IPS-15b (cell line): ENCODE results near the gene NDUFA13.

ENCODE experiments used
- H3K27me3 ChIP-seq: one replicate; pipeline ENCODE4 v1.6.1; 2013; ENCODE audit warnings: low read length; ENCODE audit not compliant: control insufficient read depth, insufficient read depth
- H3K36me3 ChIP-seq: one replicate; pipeline ENCODE4 v1.6.1; 2013; ENCODE audit warnings: low read length; ENCODE audit not compliant: control insufficient read depth, insufficient read depth
- H3K4me1 ChIP-seq: one replicate; pipeline ENCODE4 v1.6.1; 2013; ENCODE audit warnings: mild to moderate bottlenecking, low read length; ENCODE audit not compliant: control insufficient read depth, insufficient read depth
- H3K4me3 ChIP-seq: one replicate; pipeline ENCODE4 v1.5.1; 2013; ENCODE audit warnings: low read depth, low read length
- H3K9ac ChIP-seq: one replicate; pipeline ENCODE4 v1.6.1; 2013; ENCODE audit warnings: low read depth, mild to moderate bottlenecking, low read length
- H3K9me3 ChIP-seq: one replicate; pipeline ENCODE4 v1.6.1; 2013; ENCODE audit warnings: mild to moderate bottlenecking, low read length; ENCODE audit not compliant: control insufficient read depth, insufficient read depth

NDUFA13 gene

DNA sequence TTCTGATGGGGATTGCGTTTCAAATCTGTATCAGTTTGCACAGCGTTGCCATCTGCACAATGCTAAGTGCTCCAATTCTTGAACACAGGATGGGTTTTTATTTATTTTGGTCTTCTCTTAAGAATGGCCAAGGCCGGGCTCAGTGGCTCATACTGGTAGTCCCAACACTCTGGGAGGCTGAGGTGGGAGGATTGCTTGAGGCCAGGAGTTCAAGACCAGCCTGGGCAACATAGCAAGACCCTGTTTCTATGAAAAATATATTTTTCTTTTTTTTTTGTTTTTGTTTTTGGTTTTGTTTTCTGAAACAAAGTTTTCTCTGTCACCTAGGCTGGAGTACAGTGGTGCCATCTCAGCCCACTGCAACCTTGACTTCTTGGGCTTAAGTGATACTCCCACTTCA, 7.2 kb downstream of the NDUFA13 start:
- Histone ChIP-seq H3K27me3 (no peaks in the 10 kb centered on the region), H3K36me3 (peaks cover 27% of the 10 kb centered on the region), H3K4me1 (no peaks in the 10 kb centered on the region), H3K9ac (no peak overlapping the region), H3K4me3 (no peak overlapping the region), H3K9me3 (no peaks in the 10 kb centered on the region)

DNA sequence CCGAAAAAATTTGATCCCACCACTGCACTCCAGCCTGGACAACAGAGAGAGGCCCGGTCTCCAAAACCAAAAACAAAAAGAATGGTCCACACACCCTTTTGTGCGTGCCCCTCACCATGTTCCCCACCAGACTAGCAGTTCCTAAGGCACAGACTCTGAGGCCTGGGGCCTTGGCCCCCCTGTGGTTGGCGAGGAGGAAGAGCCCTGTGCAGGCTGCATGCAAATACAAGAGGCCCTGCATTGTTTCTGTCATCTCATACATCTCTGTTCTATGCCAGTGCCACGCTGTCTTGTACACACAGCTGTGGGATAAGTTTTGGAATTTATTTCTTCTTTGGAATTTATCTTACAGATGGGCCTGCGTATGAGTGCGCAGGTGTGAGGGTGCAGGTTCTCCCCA, 8.0 kb downstream of the NDUFA13 start:
- peaks cover 30% of the 10 kb centered on the region for H3K36me3 ChIP-seq
- no peak overlapping the region for H3K4me3 ChIP-seq
- H3K9me3 ChIP-seq, result no peaks in the 10 kb centered on the region
- no peaks in the 10 kb centered on the region for H3K4me1 ChIP-seq
- H3K27me3 ChIP-seq, result no peaks in the 10 kb centered on the region
- no peak overlapping the region for H3K9ac ChIP-seq

DNA sequence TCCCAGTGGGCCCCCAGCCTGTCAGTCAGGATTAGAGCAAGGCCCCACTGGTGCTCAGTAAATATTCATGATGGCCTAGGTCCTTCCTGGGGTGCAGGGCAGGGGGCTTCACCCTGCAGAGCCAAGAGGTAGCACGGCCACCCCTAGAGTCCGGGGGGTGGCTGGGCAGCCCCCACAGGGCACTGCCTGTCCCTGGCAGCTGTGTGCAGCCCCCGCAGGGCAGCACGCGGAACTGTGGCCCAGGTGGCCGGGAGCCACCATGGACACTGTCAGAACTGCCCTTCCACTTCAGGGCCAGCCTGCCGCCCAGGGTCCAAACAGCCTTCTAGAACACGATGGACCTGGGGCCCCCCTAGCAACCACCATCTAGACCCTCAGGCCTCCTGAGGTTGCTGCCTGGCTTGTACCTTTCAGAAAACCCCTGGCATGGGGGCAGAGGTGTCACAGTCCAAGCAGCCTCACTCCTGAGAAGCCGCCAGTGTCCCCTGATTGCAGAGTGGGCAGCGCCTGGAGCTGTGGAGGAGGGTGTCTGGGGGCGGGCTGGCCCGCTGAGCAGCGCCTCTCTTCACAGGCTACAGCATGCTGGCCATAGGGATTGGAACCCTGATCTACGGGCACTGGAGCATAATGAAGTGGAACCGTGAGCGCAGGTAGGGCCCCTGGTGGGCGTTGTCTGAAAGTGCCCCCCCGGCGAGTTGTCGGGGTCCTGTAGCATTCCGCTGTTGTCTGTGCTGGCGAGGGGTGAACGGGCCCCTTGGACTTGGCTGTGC, 9.8 kb downstream of the NDUFA13 start:
- H3K36me3 ChIP-seq, result peaks cover 24% of the 10 kb centered on the region
- no peaks in the 10 kb centered on the region for H3K4me1 ChIP-seq
- H3K4me3 ChIP-seq, result no peak overlapping the region
- H3K9ac ChIP-seq, result no peak overlapping the region
- no peaks in the 10 kb centered on the region for H3K9me3 ChIP-seq
- H3K27me3 ChIP-seq, result no peaks in the 10 kb centered on the region

DNA sequence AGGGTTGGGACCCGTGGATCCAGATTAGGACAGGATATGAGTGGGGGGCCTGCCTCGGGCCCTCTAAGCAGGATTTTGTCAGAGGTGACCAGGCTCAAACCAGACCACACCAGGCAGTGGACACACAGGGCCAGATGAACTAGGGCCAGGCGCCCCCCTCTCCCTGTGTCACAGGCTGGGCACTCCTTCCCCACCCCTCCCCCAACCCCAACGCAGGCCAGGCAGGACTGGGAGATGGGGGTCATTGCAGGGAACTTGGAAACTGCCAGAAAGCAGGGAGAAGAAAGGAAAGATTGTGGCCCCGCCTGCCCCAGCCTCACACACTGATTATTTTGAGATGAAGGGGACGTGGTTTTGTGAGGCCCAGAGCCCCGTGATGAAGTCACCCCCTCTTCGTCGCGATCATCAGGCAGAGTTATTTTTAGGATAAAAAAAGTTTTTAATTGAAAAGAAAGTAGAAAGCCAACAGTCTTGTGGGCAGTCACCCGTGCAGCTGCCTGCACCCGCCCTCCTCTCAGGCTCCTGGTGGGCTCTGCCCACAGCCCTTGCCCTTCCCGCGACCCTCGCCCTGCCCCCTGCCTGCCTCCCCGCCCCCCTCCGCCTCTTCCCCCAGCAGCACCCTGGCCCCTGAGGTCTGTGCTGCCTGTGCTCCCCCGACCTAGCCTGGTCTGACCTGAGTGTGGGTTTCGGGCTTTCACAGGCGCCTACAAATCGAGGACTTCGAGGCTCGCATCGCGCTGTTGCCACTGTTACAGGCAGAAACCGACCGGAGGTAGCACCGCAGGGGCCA, 10.8 kb downstream of the NDUFA13 start:
- H3K9ac ChIP-seq, result no peak overlapping the region
- peaks cover 24% of the 10 kb centered on the region for H3K36me3 ChIP-seq
- no peaks in the 10 kb centered on the region for H3K4me1 ChIP-seq
- H3K27me3 ChIP-seq, result no peaks in the 10 kb centered on the region
- H3K9me3 ChIP-seq, result no peaks in the 10 kb centered on the region
- no peak overlapping the region for H3K4me3 ChIP-seq

DNA sequence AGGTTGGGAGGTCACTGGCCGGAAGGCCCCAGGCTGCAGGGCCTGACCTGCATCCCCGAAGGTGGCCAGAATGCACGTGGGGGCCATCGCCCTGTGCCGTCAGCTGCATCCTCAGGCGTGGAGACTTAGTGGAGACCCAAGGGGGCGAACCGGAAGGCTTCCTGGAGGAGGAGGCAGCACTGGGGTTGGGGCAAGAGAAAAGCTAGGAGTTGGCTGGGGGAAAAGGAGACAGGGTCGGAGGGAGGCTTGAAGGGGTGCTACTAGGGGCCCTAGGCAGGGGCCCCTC, 11.3 kb downstream of the NDUFA13 start:
- Histone ChIP-seq H3K36me3 (peaks cover 24% of the 10 kb centered on the region), H3K27me3 (no peaks in the 10 kb centered on the region), H3K9me3 (no peaks in the 10 kb centered on the region), H3K4me1 (no peaks in the 10 kb centered on the region), H3K4me3 (no peak overlapping the region), H3K9ac (no peak overlapping the region)

DNA sequence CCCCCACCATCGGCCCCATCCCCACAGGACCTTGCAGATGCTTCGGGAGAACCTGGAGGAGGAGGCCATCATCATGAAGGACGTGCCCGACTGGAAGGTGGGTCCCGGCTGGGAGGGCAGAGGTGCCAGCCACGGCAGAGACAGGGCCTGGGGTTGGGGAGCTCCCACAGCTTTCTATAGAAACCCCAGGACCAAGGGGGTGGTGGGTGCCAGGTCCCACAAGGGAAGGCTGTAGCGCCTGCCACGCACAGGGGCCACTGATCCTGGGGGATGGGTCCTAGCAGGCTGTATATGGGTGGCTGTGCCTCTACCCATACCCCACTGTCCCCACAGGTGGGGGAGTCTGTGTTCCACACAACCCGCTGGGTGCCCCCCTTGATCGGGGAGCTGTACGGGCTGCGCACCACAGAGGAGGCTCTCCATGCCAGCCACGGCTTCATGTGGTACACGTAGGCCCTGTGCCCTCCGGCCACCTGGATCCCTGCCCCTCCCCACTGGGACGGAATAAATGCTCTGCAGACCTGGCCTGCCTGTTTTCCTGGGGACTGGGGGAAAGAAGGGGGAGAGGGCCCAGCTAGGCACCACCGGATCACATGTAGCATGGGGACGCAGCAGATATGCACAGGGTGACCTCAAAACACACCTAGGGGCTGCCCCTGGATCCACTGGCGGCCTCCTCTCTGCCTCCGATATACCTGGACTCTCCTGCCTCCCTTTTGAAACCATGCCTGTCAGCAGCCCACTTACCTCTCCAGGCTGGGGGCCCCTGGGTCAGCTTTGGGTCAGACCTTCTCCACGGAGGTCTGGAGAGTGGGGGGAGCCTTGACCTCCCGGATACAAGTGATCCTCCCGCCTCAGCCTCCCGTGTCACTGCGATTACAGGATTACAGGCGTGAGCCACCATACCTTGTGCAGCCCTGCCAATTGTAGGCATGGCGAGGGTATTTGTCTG, 11.9 kb downstream of the NDUFA13 start:
- H3K4me1 ChIP-seq, result no peaks in the 10 kb centered on the region

DNA sequence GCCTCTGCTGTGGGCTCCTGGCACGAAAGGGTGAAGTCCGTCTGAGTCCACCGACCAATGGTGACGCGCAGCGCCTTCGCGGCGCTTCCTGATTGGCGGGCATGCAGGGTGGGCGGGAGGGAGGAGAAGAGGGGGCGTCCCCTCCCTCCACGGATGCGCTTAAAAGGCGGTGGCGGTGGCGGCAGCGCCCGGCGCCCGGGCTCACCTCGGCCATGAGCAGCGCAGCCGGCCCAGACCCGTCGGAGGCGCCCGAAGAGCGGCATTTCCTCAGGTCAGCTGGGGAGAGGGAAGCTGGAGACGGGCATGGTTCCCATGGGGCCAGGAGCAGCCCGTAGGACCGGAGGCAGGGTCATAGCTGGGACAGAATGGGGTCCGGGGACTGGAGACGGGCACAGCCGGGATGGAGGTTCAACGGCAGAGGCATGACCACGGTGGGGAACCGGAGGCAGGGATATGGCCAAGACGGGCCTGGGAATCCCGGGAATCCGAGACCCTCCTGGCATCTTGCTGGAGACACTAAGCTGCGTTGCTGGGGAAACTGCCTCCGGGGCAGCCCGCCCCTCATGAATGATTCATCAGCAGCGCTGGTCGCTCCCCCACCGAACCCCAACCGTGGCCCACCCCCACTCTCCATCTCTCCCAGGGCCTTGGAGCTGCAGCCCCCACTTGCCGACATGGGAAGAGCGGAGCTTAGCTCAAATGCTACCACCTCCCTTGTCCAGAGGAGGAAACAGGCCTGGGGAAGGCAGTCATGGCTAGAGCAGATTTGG, 12.9 kb downstream of the NDUFA13 start, which contains the start of gene YJEFN3:
Gene YJEFN3, plus strand, starts transcription at position 191 of the 770 bp plus-strand sequence. Its CDS starts 22 bp downstream, at position 213.
- Histone ChIP-seq H3K36me3 (peaks cover 24% of the 10 kb centered on the region), H3K9me3 (no peaks in the 10 kb centered on the region), H3K4me1 (no peaks in the 10 kb centered on the region), H3K4me3 (no peak within 1 kb of the TSS), H3K27me3 (no peaks in the 10 kb centered on the region), H3K9ac (no peak within 1 kb of the TSS)

More for the DNA sequence above, 11.9 kb downstream of the NDUFA13 start:
- H3K27me3 ChIP-seq, result no peaks in the 10 kb centered on the region
- no peak overlapping the region for H3K4me3 ChIP-seq
- H3K9ac ChIP-seq, result no peak overlapping the region
- peaks cover 24% of the 10 kb centered on the region for H3K36me3 ChIP-seq
- H3K9me3 ChIP-seq, result no peaks in the 10 kb centered on the region

DNA sequence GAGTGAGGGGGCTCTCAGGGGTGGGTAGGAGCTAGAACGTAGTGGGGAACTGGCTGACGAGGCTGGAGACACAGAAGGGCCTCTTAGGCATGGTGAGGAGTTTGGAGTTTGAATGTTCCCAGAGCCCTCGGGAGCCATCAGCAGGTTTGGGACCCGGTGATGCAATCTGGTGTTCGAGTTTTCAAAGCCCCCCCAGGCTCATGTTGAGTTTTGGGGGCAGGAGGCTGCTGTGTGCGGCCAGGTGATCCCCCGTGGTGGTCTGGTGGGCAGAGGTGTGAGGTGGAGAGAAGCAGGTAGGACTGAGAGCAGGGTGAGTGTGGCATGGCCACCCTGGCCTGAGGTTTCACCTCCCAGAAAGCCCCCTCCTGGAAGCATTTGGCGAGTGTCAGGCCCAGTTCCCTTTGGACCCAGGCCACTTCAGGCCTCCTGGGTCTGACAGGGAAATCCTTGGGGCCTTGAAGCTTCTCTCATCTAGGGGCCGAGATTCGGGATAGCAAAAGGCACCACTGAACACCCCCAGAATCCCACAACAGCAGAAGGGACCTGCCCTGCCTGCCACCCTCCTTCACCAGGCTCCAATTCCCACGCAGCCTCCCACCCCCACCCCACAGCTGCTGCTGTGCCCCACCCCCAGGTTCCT, 13.9 kb downstream of the NDUFA13 start:
- no peak overlapping the region for H3K4me3 ChIP-seq
- H3K4me1 ChIP-seq, result no peaks in the 10 kb centered on the region

DNA sequence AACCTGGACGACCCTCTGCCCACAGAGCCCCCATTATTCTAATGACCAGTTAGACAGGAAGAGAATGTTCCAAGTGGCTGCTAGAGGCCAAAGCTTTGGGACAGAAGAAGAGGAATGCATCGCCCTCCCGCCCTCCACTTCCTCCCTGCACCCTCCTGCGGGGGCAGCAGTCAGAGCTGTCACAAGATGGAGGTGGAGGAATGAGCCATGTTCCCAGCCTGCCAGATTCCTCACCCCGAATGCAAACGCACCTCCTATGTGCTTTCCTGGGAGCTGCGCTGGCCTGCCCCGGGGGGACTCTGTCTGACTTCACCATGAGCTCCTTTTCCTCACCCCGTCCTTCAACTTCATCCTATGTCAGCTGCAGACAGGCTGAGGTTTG, 14.4 kb downstream of the NDUFA13 start:
- Histone ChIP-seq H3K9me3 (no peaks in the 10 kb centered on the region), H3K4me1 (no peaks in the 10 kb centered on the region), H3K4me3 (no peak overlapping the region), H3K36me3 (peaks cover 24% of the 10 kb centered on the region), H3K9ac (no peak overlapping the region), H3K27me3 (peaks cover 4% of the 10 kb centered on the region)

More for the DNA sequence above, 13.9 kb downstream of the NDUFA13 start:
- no peaks in the 10 kb centered on the region for H3K9me3 ChIP-seq
- peaks cover 4% of the 10 kb centered on the region for H3K27me3 ChIP-seq
- peaks cover 24% of the 10 kb centered on the region for H3K36me3 ChIP-seq
- H3K9ac ChIP-seq, result no peak overlapping the region

DNA sequence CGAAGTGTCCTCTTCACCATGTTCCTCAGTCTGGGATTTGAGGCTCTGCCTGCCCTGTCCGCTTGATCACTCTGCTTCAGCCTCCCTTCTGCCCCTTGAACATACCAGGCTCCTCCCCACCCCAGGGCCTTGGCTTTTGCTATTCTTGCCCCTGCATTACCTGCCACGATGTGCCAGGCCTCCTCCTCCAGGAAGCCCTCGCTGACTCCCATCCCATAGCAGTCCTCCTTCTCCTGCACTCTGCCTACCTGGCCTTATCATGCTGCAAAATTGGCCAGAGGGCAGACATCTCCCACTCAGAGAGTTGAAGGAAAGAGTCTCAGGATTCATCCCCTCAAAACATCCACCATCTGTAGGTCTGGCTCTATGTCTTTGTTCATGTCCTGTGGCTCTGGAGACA, 14.9 kb downstream of the NDUFA13 start:
- Histone ChIP-seq H3K9me3 (no peaks in the 10 kb centered on the region), H3K4me1 (no peaks in the 10 kb centered on the region), H3K4me3 (no peak overlapping the region), H3K36me3 (peaks cover 24% of the 10 kb centered on the region), H3K9ac (no peak overlapping the region), H3K27me3 (peaks cover 4% of the 10 kb centered on the region)
